Small intestine (tissue), 7 donors: ENCODE results near the gene CRLF3. TPM values are rescaled to one million over a fixed set of nuclear protein-coding genes. Genes with fewer than 3 reads are reported as not detected.
"Not testable (repeated sequence)": the region's sequence is repeated elsewhere in the genome, so short reads cannot be mapped to it uniquely, and the experiment has no call there.

Source experiments
- DNase-seq, 2 donors: peaks; one replicate each; pipeline versions ENCODE4 v3.0.0 to v3.0.0-alpha.2; 2013
- FAIRE-seq: peaks from 2 replicates; lab custom pipeline; 2012; peaks lifted over from hg19 to GRCh38; lab: Jason Lieb, UNC
- H3K27ac ChIP-seq, 3 donors: one replicate each; pipeline ENCODE4 v1.5.1; 2013; ENCODE audit warnings: low read length in 2 of 3, mild to moderate bottlenecking in 2 of 3, control low read depth in 1 of 3, inconsistent platforms in 1 of 3, low read depth in 1 of 3, moderate library complexity in 1 of 3
- H3K27me3 ChIP-seq, 3 donors: one replicate each; pipeline ENCODE4 v1.6.1; 2013; ENCODE audit warnings: low read length in 3 of 3, inconsistent platforms in 1 of 3; ENCODE audit not compliant: control insufficient read depth in 3 of 3, insufficient read depth in 3 of 3
- H3K36me3 ChIP-seq, 3 donors: one replicate each; pipeline ENCODE4 v1.6.1; 2013; ENCODE audit warnings: low read length in 3 of 3, inconsistent platforms in 1 of 3, low read depth in 1 of 3, mild to moderate bottlenecking in 1 of 3, moderate library complexity in 1 of 3; ENCODE audit not compliant: control insufficient read depth in 3 of 3, insufficient read depth in 2 of 3
- H3K4me1 ChIP-seq, 3 donors: one replicate each; pipeline ENCODE4 v1.6.1; 2013; ENCODE audit warnings: low read length in 2 of 3, inconsistent platforms in 1 of 3, low read depth in 1 of 3, mild to moderate bottlenecking in 1 of 3, moderate library complexity in 1 of 3; ENCODE audit not compliant: control insufficient read depth in 3 of 3, insufficient read depth in 2 of 3
- H3K4me3 ChIP-seq, 3 donors: one replicate each; pipeline ENCODE4 v1.5.1; 2013; ENCODE audit warnings: low read length in 3 of 3, control low read depth in 1 of 3, inconsistent platforms in 1 of 3, low read depth in 1 of 3, mild to moderate bottlenecking in 1 of 3, moderate library complexity in 1 of 3
- H3K9me3 ChIP-seq, 2 donors: one replicate each; pipeline ENCODE4 v1.6.1; 2013; ENCODE audit warnings: low read depth in 1 of 2, low read length in 1 of 2; ENCODE audit not compliant: control insufficient read depth in 2 of 2, insufficient read depth in 1 of 2
- WGBS, 3 donors: extraction: QIAGEN DNeasy Blood & Tissue Kit; methylation state at CpG; one replicate each; pipeline ENCODE4 v1.1.7; 2013; 5-methylcytosine and 5-hydroxymethylcytosine counted together
- polyA plus RNA-seq, 4 donors: library from polyadenylated mRNA; stranded (reverse) in 3 of 4; unstranded in 1 of 4; fragments of 200-250 nt in 3 of 4; fragments of 120-200 nt in 1 of 4; gene quantifications; one replicate each; pipeline versions ENCODE4 v1.2.1 to v1.2.3, GENCODE V29; 2013
- donor health status: healthy with polysubstance abuse.
- donor health status: control.
- donor health status: control.
- donor health status: Bipolar disorder and iron deficiency.
- donor health status: healthy.

Gene CRLF3
- polyA plus RNA-seq, 4 donors = 5.6 to 10.0 (median 5.9) TPM

DNA sequence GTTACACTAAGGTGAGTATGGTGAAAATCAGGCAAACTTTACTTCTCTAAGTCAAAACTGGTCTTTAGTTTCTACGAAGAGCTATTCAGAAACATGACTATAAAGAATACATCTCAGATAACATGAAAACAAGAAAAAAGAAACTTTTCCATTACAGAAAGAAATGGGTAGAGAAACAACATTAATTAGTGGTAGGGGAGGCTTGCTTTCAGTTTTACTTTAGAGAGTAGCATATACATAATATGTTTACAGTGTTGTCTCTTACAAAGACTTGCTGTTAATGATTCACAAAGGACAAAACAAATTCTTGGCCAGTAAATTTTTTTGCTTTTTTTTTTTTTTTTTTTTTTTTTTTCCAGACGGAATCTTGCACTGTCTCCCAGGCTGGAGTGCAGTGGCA, 34.2 kb downstream of the CRLF3 start:
- H3K36me3 ChIP-seq = peaks cover 5 to 52% (median 9%) of the 10 kb centered on the region in 3 donors
- no peak overlapping the region for H3K4me3 ChIP-seq
- H3K27me3 ChIP-seq = no peaks in the 10 kb centered on the region
- H3K4me1 ChIP-seq = peaks cover 0 to 5% (median 0%) of the 10 kb centered on the region in 3 donors
- no peaks in the 10 kb centered on the region for H3K9me3 ChIP-seq
- 30 to 41% (median 35%) methylated on average over 2 of the region's 2 CpGs for WGBS, 3 donors
- DNase-seq (no peak), FAIRE-seq (no peak)
- H3K27ac ChIP-seq = no peak overlapping the region

DNA sequence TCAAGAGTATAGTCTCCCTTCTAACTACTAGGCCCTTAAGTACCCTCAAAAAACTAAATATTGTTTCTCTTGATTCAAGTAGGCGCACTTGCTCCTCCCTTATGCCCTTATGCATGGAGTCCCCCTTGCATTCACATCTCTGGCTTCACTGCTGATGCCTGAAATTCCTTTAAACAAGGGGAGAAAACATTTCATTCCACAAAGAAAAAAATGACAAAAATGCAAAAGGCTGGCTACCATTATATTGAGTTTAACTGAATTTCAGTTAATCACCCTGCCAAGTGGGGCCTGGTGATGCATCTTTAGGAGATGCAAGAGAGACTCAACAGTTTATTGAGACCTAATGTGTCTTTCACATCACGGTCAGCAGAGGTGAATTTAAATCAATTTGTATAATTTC, 35.6 kb downstream of the CRLF3 start:
- 83 to 90% (median 87%) methylated on average over 2 of the region's 2 CpGs for WGBS, 3 donors
- DNase-seq = no peak
- no peak for FAIRE-seq
- Histone ChIP-seq H3K4me1 (peaks cover 0 to 5% (median 0%) of the 10 kb centered on the region in 3 donors), H3K27ac (no peak overlapping the region), H3K9me3 (no peaks in the 10 kb centered on the region), H3K4me3 (no peak overlapping the region), H3K27me3 (no peaks in the 10 kb centered on the region), H3K36me3 (peaks cover 2 to 49% (median 6%) of the 10 kb centered on the region in 3 donors)

DNA sequence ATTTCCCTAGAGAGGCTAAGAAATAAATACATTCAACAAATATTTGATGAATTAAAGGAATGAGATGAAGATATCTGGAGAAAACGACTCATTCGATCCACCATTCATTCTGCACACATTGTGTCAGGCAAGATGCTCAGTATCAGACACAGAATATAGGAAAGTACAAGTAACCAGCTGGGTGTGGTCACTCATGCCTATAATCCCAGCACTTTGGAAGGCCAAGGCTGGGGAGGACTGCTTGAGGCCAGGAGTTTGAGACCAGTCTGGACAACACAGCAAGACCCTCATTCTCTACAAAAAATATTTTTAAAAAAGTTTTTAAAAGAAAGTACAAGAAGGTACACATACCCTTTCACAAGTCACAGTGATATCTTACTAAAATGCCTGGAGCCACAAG, 42.3 kb downstream of the CRLF3 start:
- no peak overlapping the region for H3K27ac ChIP-seq
- H3K36me3 ChIP-seq = peaks cover 2 to 36% (median 4%) of the 10 kb centered on the region in 3 donors
- H3K9me3 ChIP-seq = no peaks in the 10 kb centered on the region
- FAIRE-seq (no peak), DNase-seq (no peak)
- H3K4me1 ChIP-seq = no peaks in the 10 kb centered on the region
- WGBS, 3 donors = 88 to 90% (median 90%) methylated on average over 2 of the region's 2 CpGs
- H3K27me3 ChIP-seq = no peaks in the 10 kb centered on the region
- no peak overlapping the region for H3K4me3 ChIP-seq

DNA sequence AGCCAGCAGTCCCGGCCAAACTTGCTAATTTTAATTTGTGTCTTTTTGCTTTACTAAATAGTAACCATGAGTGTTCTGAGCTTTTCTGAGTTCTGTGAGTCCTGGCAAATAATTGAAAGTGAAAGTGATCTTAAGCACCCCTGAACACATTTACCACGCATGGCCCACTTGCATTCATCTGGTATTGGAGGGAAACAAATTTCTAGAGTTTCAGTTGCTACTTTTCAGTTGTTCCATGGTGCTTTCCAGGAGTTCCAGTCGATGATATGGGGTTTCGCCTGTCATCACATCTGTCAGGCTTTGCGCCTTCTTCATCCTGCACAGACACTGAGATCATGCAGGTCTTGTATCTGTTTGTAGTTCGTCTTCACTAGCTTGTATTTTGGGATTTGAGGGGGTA, 44.1 kb downstream of the CRLF3 start:
- no peaks in the 10 kb centered on the region for H3K4me1 ChIP-seq
- peaks cover 0 to 32% (median 6%) of the 10 kb centered on the region in 3 donors for H3K36me3 ChIP-seq
- H3K9me3 ChIP-seq = no peaks in the 10 kb centered on the region
- H3K4me3 ChIP-seq = no peak overlapping the region
- FAIRE-seq (no peak), DNase-seq (peak in 1 of 2 donors; percentile 6)
- H3K27ac ChIP-seq = no peak overlapping the region
- 81 to 91% (median 83%) methylated on average over 6 of the region's 6 CpGs for WGBS, 3 donors
- no peaks in the 10 kb centered on the region for H3K27me3 ChIP-seq

DNA sequence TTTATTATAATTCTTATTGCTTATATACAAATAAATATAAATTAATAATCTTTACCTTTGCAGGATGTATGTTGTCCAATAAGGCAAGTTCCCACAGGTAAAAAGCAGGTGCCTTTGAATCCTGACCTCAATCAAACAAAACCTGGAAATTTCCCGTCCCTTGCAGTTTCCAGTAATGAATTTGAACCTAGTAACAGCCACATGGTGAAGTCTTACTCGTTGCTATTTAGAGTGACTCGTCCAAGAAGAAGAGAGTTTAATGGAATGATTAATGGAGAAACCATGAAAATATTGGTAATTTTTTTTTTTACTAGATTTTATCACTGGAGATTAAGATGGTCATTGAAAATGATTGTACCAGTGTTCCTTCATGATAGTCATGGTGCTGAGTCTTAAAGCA, 55.7 kb downstream of the CRLF3 start:
- FAIRE-seq, H3K27me3 ChIP-seq, DNase-seq, H3K27ac ChIP-seq, H3K4me3 ChIP-seq, H3K4me1 ChIP-seq, H3K9me3 ChIP-seq: not testable (repeated sequence)
- peaks cover 0 to 25% (median 2%) of the 10 kb centered on the region in 3 donors for H3K36me3 ChIP-seq
- WGBS, 3 donors = 63 to 78% (median 66%) methylated on average over 3 of the region's 3 CpGs

DNA sequence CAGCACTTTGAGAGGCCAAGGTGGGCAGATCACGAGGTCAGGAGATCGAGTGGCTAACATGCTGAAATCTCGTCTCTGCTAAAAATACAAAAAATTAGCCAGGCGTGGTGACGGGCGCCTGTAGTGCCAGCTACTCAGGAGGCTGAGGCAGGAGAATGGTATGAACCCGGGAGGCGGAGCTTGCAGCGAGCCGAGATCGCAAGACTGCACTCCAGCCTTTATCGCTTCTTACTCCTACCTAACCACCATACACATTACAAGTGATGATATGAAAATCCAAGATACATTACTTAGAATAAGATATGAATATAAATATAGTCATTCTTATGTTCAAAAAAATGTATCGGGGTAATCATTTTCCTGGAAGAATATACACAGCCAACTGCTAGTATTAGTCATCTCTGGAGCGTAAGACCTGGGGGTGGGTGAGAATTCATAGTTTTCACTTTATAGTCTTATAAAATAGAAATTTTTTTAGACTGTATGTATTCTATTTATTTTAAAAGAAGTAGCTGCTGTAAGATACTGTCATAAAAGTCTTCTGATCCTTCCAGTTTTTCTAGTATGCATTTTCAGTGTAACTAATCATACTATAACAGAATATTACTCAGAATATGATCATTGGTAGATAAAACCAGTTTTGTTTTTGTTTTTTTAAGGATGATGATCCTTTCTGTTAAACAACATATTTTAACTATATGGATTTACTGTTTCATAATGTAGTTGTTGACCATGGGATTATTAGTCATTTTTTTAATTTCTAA, 56.7 kb downstream of the CRLF3 start:
- 92 to 95% (median 93%) methylated on average over 14 of the region's 14 CpGs for WGBS, 3 donors
- not testable (repeated sequence) for FAIRE-seq, H3K4me3 ChIP-seq, H3K9me3 ChIP-seq, H3K27me3 ChIP-seq, DNase-seq, H3K27ac ChIP-seq, H3K4me1 ChIP-seq
- H3K36me3 ChIP-seq = peaks cover 0 to 30% (median 2%) of the 10 kb centered on the region in 3 donors

DNA sequence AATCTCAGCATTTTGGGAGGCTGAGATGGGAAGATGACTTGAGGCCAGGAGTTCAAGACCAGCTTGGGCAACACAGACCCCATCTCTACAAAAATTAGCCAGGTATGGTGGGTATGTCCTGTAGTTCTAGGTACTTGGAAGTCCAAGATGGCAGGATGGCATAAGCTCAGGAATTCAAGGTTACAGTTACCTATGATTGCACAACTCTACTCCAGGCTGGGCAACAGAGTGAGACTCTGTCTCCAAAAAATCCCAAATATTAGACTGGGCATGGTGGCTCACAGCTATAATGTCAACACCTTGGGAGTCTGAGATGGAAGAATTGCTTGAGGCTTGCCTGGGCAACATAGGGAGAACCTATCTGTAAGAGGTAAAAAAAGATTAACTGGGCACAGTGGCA, 63.4 kb downstream of the CRLF3 start:
- Histone ChIP-seq H3K4me1 (no peaks in the 10 kb centered on the region), H3K27ac (no peak overlapping the region), H3K4me3 (no peak overlapping the region), H3K27me3 (no peaks in the 10 kb centered on the region), H3K9me3 (no peaks in the 10 kb centered on the region), H3K36me3 (peaks cover 0 to 51% (median 2%) of the 10 kb centered on the region in 3 donors)
- FAIRE-seq (no peak), DNase-seq (no peak)

DNA sequence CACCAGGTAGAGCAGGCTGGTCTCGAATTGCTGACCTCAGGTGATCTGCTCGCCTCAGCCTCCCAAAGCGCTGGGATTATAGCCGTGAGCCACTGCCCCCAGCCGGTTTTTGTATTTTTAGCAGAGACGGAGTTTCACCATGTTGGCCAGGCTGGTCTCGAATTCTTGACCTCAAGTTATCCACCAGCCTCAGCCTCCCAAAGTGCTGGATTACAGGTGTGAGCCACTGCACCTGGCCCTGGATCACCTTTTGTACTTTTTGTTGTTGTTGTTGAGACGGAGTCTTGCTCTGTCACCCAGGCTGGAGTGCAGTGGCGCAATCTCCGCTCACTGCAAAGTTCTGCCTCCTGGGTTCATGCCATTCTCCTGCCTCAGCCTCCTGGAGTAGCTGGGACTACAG, 71.2 kb downstream of the CRLF3 start:
- not testable (repeated sequence) for H3K4me1 ChIP-seq, H3K27me3 ChIP-seq, H3K27ac ChIP-seq, FAIRE-seq, H3K9me3 ChIP-seq, H3K4me3 ChIP-seq, DNase-seq
- WGBS, 3 donors = 95 to 97% (median 97%) methylated on average over 10 of the region's 10 CpGs
- H3K36me3 ChIP-seq = peaks cover 0 to 55% (median 0%) of the 10 kb centered on the region in 3 donors
